HCT116 (cell line): ENCODE results near the gene TEKT3. TPM values are rescaled to one million over a fixed set of nuclear protein-coding genes. Genes with fewer than 3 reads are reported as not detected.

ENCODE experiments used
- ATAC-seq: fragments of 200-7000 bp; cut with Tn5 transposase; 2 replicates; pipeline ENCODE4 v1.9.1; 2020; ENCODE audit warnings: mild to moderate bottlenecking, moderate library complexity
- BruUV-seq: library from RNA; stranded (reverse); fragments of 400-500 nt; replicated peaks from 2 replicates; lab custom pipeline; 2021; lab: Mats Ljungman, UMichigan
- CTCF ChIA-PET: fragments of 300-600 bp; sonication (Branson Sonifier 250); formaldehyde crosslinking; loops from one replicate; lab custom pipeline; 2021; ENCODE audit warnings: antibody characterized with exemption; lab: Charles Lee
- POLR2A ChIA-PET: fragments of 300-600, 350-600 bp; sonication (Branson Sonifier 250); formaldehyde crosslinking; loops from one replicate; lab custom pipeline; 2021; ENCODE audit warnings: antibody characterized with exemption; lab: Charles Lee
- RAD21 ChIA-PET, 2 experiments: fragments of 300-600 bp; sonication (Branson Sonifier 250); formaldehyde crosslinking; loops; one replicate each; lab custom pipeline; 2023; ENCODE audit warnings: low total read pairs in 2 of 2; ENCODE audit not compliant: uncharacterized antibody in 2 of 2, unreplicated experiment in 2 of 2, low non-redundant PET in 1 of 2; lab: Charles Lee
- DNase-seq: peaks from one replicate; pipeline ENCODE4 v3.0.0-alpha.2; 2010; ENCODE audit warnings: low read depth, low spot score
- H2AFZ ChIP-seq: fragments of 200-600 bp; shearing (Covaris generic), sonication (generic); 2 replicates; pipeline ENCODE4 v1.6.1; 2017; ENCODE audit warnings: low read depth, mixed run types, mixed read lengths, antibody characterized with exemption, low read length; ENCODE audit not compliant: poor library complexity, severe bottlenecking
- H3K27ac ChIP-seq: 2 replicates; pipeline ENCODE4 v1.5.1; 2012; ENCODE audit warnings: low read depth, low read length
- H3K27me3 ChIP-seq: fragments of 200-600 bp; sonication (generic); 2 replicates; pipeline ENCODE4 v1.6.1; 2016; ENCODE audit warnings: mixed run types, low read length, mixed read lengths; ENCODE audit not compliant: insufficient read depth
- H3K36me3 ChIP-seq, 2 experiments: fragments of 200-500 bp in 1 of 2; fragments of 200-600 bp in 1 of 2; sonication (Bioruptor generic) in 1 of 2; sonication (generic) in 1 of 2; 2 replicates each; pipeline versions ENCODE4 v1.5.1 to v1.6.1; 2014 to 2016; ENCODE audit warnings: low read length in 2 of 2, inconsistent platforms in 1 of 2, mixed read lengths in 1 of 2, mixed run types in 1 of 2; ENCODE audit not compliant: insufficient read depth in 2 of 2, control insufficient read depth in 1 of 2
- H3K4me1 ChIP-seq, 2 experiments: fragments of 200-600 bp in 1 of 2; sonication (generic) in 1 of 2; 2 replicates each; pipeline versions ENCODE4 v1.5.1 to v1.6.1; 2012 to 2017; ENCODE audit warnings: low read length in 2 of 2, inconsistent platforms in 1 of 2, mild to moderate bottlenecking in 1 of 2, mixed read lengths in 1 of 2, mixed run types in 1 of 2, moderate library complexity in 1 of 2; ENCODE audit not compliant: insufficient read depth in 2 of 2, control insufficient read depth in 1 of 2
- H3K4me2 ChIP-seq: fragments of 200-600 bp; sonication (generic); 2 replicates; pipeline ENCODE4 v1.6.1; 2017; ENCODE audit warnings: mixed run types, low read length, mixed read lengths
- H3K4me3 ChIP-seq, 2 experiments: fragments of 200-600 bp in 1 of 2; sonication (generic) in 1 of 2; replicated peaks in 1 of 2; 2 replicates each; pipeline ENCODE4 v1.5.1; 2011 to 2016; ENCODE audit warnings: low read length in 2 of 2, control low read depth in 1 of 2, low read depth in 1 of 2, mild to moderate bottlenecking in 1 of 2, mixed read lengths in 1 of 2, mixed run types in 1 of 2
- H3K79me2 ChIP-seq: fragments of 200-600 bp; sonication (generic); 2 replicates; pipeline ENCODE4 v1.6.1; 2017; ENCODE audit warnings: mild to moderate bottlenecking, mixed run types, low read length, moderate library complexity, mixed read lengths; ENCODE audit not compliant: insufficient read depth
- H3K9ac ChIP-seq: fragments of 200-600 bp; sonication (generic); 2 replicates; pipeline ENCODE4 v1.6.1; 2016; ENCODE audit warnings: low read length, mixed read lengths
- H3K9me2 ChIP-seq: fragments of 200-600 bp; sonication (generic), shearing (Covaris generic); 2 replicates; pipeline ENCODE4 v1.6.1; 2017; ENCODE audit warnings: mixed run types, mild to moderate bottlenecking, moderate library complexity; ENCODE audit not compliant: insufficient read depth
- H3K9me3 ChIP-seq, 2 experiments: fragments of 200-500 bp in 1 of 2; fragments of 200-600 bp in 1 of 2; sonication (Bioruptor generic) in 1 of 2; sonication (generic) in 1 of 2; 2 replicates each; pipeline ENCODE4 v1.6.1; 2014 to 2017; ENCODE audit warnings: low read length in 2 of 2, mixed read lengths in 2 of 2, inconsistent platforms in 1 of 2, low read depth in 1 of 2, mild to moderate bottlenecking in 1 of 2, mixed run types in 1 of 2, moderate library complexity in 1 of 2; ENCODE audit not compliant: control insufficient read depth in 1 of 2, insufficient read depth in 1 of 2
- H4K20me1 ChIP-seq: fragments of 200-600 bp; sonication (generic), shearing (Covaris generic); 2 replicates; pipeline ENCODE4 v1.6.1; 2017; ENCODE audit warnings: mixed run types, mild to moderate bottlenecking, moderate library complexity; ENCODE audit not compliant: insufficient read depth
- CBX3 ChIP-seq: IDR thresholded peaks from 2 replicates; pipeline ENCODE4 v1.6.1; 2012; ENCODE audit warnings: low read depth
- CEBPB ChIP-seq: IDR thresholded peaks from 2 replicates; pipeline ENCODE4 v1.6.1; 2012; ENCODE audit warnings: low read depth
- CTCF ChIP-seq, 3 experiments: fragments of 200-600 bp in 1 of 3; sonication (generic) in 1 of 3; IDR thresholded peaks in 2 of 3; conservative IDR thresholded peaks in 1 of 3; 2 replicates each; pipeline ENCODE4 v1.5.1; 2012 to 2017; ENCODE audit warnings: low read depth in 2 of 3, low read length in 2 of 3, antibody characterized with exemption in 1 of 3, borderline replicate concordance in 1 of 3, control low read depth in 1 of 3, mild to moderate bottlenecking in 1 of 3, mixed read lengths in 1 of 3, mixed run types in 1 of 3, moderate library complexity in 1 of 3; ENCODE audit not compliant: insufficient read depth in 1 of 3
- EGR1 ChIP-seq: IDR thresholded peaks from 2 replicates; pipeline ENCODE4 v1.6.1; 2012; ENCODE audit warnings: low read depth
- ELF1 ChIP-seq: IDR thresholded peaks from 2 replicates; pipeline ENCODE4 v1.6.1; 2012; ENCODE audit warnings: low read depth, borderline replicate concordance
- EZH2 ChIP-seq: fragments of 200-600 bp; sonication (generic); IDR thresholded peaks from 2 replicates; pipeline ENCODE4 v1.6.1; 2017; ENCODE audit warnings: antibody characterized with exemption, mixed run types
- EZH2phosphoT487 ChIP-seq: fragments of 200-600 bp; IDR thresholded peaks from 2 replicates; pipeline ENCODE4 v1.6.1; 2018; ENCODE audit warnings: antibody characterized with exemption, borderline replicate concordance
- POLR2A ChIP-seq: IDR thresholded peaks from 2 replicates; pipeline ENCODE4 v1.7.0; 2011; ENCODE audit warnings: borderline replicate concordance; ENCODE audit not compliant: insufficient read depth, insufficient read length; ENCODE audit errors: extremely low read depth
- SIN3A ChIP-seq: IDR thresholded peaks from 2 replicates; pipeline ENCODE4 v1.6.1; 2012; ENCODE audit warnings: low read depth
- SP1 ChIP-seq: IDR thresholded peaks from 2 replicates; pipeline ENCODE4 v1.6.1; 2012; ENCODE audit warnings: low read depth
- TCF7L2 ChIP-seq: IDR thresholded peaks from 2 replicates; pipeline ENCODE4 v1.7.0; 2011; ENCODE audit warnings: borderline replicate concordance, inconsistent platforms; ENCODE audit not compliant: insufficient read depth, insufficient read length; ENCODE audit errors: extremely low read depth
- YY1 ChIP-seq: IDR thresholded peaks from 2 replicates; pipeline ENCODE4 v1.6.1; 2011; ENCODE audit warnings: low read length, low read depth, moderate library complexity, mild to moderate bottlenecking; ENCODE audit not compliant: insufficient replicate concordance; ENCODE audit errors: extremely low read depth
- ZBTB33 ChIP-seq: IDR thresholded peaks from 2 replicates; pipeline ENCODE4 v1.6.1; 2011; ENCODE audit warnings: mild to moderate bottlenecking, low read length, moderate library complexity; ENCODE audit not compliant: insufficient replicate concordance; ENCODE audit errors: extremely low read depth
- intact Hi-C: fragments of 100-400 bp; cut with micrococcal nuclease; formaldehyde crosslinking; loops from 2 replicates; pipeline ENCODE4 v1.10.0; 2022
- total RNA-seq: library from RNA; stranded (reverse); gene quantifications from one replicate; pipeline ENCODE4 v1.2.1, GENCODE V29; 2021; ENCODE audit not compliant: unreplicated experiment

The TEKT3 gene
- total RNA-seq, 1 experiment from 2014 or later: 0.64 TPM

- no peak overlapping the region for H3K4me2 ChIP-seq
- H3K4me1 ChIP-seq: no peaks in the 10 kb centered on the region
- H3K4me3 ChIP-seq: no peak overlapping the region
- H3K9me3 ChIP-seq: no peaks in the 10 kb centered on the region
- no peaks in the 10 kb centered on the region for H3K36me3 ChIP-seq
- CTCF ChIA-PET: interaction anchor here (0.6 kb wide), 1 partner anchor 167 kb away, joined by 3 read pairs; no protein-coding TSS in a partner anchor
- H3K27ac ChIP-seq: no peak overlapping the region
- H3K9ac ChIP-seq: no peak overlapping the region
- H3K9me2 ChIP-seq: no peaks in the 10 kb centered on the region
- RAD21 ChIA-PET: no interaction called here
- BruUV-seq: no TSS peak
- no peaks in the 10 kb centered on the region for H3K27me3 ChIP-seq
- DNase-seq (no peak), ATAC-seq (no peak)
- H2AFZ ChIP-seq: no peak overlapping the region
- TF ChIP-seq YY1: no peak
- no peak for TF ChIP-seq CBX3
- no peak for TF ChIP-seq CTCF (IDR thresholded peaks at IDR 0.05 in 2 of 3, conservative IDR thresholded peaks at IDR 0.05 in 1 of 3; ENCODE audit: borderline replicate concordance in 1 of 3, insufficient read depth in 1 of 3, low read depth in 2 of 3, low read length in 2 of 3)
- no peak for TF ChIP-seq ELF1
- TF ChIP-seq SIN3A: no peak
- no peak for TF ChIP-seq EGR1
- no peak for TF ChIP-seq TCF7L2
- POLR2A ChIA-PET: no interaction called here
- intact Hi-C loops: no loop called here
- no peaks in the 10 kb centered on the region for H4K20me1 ChIP-seq
- H3K79me2 ChIP-seq: no peaks in the 10 kb centered on the region
Observed at GRCh38 chr17:15335446-15335845, 6.0 kb downstream of the TEKT3 start.

- Histone ChIP-seq H3K9me3 (no peaks in the 10 kb centered on the region), H3K9me2 (no peaks in the 10 kb centered on the region), H3K79me2 (no peaks in the 10 kb centered on the region), H2AFZ (no peak overlapping the region), H3K27me3 (no peaks in the 10 kb centered on the region), H3K27ac (no peak overlapping the region), H3K4me2 (no peak overlapping the region), H3K36me3 (no peaks in the 10 kb centered on the region), H4K20me1 (no peaks in the 10 kb centered on the region), H3K9ac (no peak overlapping the region), H3K4me1 (no peaks in the 10 kb centered on the region), H3K4me3 (no peak overlapping the region)
- TF ChIP-seq CEBPB (no peak), CBX3 (no peak), SP1 (no peak), YY1 (no peak), ZBTB33 (no peak), POLR2A (no peak), EZH2 (no peak), EGR1 (no peak), EZH2phosphoT487 (no peak), CTCF (IDR thresholded peaks at IDR 0.05 in 2 of 3, conservative IDR thresholded peaks at IDR 0.05 in 1 of 3; ENCODE audit: borderline replicate concordance in 1 of 3, insufficient read depth in 1 of 3, low read depth in 2 of 3, low read length in 2 of 3) (no peak)
- ATAC-seq: no peak
- no peak for DNase-seq
- ChIA-PET RAD21 (no interaction called here), CTCF (no interaction called here), POLR2A (no interaction called here)
- intact Hi-C loops: no loop called here
- BruUV-seq: no TSS peak
Observed at GRCh38 chr17:15334266-15334665, 7.1 kb downstream of the TEKT3 start.
